Dermis blood vessel endothelial cell (primary cell): ENCODE measurements around the gene EBNA1BP2. TPM values are rescaled to one million over a fixed set of nuclear protein-coding genes. Genes with fewer than 3 reads are reported as not detected.
"Not testable (repeated sequence)": the region's sequence is repeated elsewhere in the genome, so short reads cannot be mapped to it uniquely, and the experiment has no call there.

Experiments
- DNase-seq: peaks from one replicate; pipeline ENCODE4 v3.0.0; 2010
- total RNA-seq: library from RNA; depleted of rRNA; stranded (reverse); fragments of >200 nt; gene quantifications from 2 replicates; pipeline ENCODE4 v1.2.3, GENCODE V29; 2014

The EBNA1BP2 gene
- total RNA-seq, 1 donor from 2014 or later = 68.1 TPM

DNA sequence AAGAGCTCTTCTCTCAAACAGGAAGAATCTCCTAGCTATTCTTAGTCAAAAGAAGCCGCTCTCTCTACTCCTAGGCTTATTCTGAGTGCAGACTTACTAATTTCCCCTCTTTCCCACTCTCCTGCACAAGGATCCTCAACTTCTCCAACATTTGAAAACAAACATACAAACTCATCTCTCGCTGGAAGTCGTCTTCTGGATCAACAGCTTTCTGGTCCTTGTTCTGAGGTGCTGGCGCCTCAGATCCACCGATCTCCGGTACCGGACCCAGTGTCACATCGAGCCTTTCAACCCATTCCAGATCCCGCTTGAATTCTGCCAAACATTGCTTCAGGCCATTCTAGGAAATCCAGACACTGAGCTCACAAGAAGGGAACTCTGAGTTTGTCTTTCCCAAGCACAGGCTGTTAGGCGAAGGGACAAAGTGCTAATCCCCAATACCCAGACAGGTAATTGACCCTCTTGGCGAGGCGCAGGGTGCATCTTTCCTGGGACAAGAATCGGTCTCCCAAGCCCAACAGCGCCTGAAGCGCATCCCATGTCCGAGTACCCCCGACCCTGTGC, 696 bp downstream of the EBNA1BP2 start:
- peak; percentile 13 for DNase-seq

- DNase-seq = no peak
Observed at GRCh38 chr1:43165765-43166164, 6.3 kb downstream of the EBNA1BP2 start.

- no peak for DNase-seq
Observed at GRCh38 chr1:43165162-43165561, 6.9 kb downstream of the EBNA1BP2 start.

- DNase-seq = no peak
Observed at GRCh38 chr1:43156026-43156425, 16.1 kb downstream of the EBNA1BP2 start.

DNA sequence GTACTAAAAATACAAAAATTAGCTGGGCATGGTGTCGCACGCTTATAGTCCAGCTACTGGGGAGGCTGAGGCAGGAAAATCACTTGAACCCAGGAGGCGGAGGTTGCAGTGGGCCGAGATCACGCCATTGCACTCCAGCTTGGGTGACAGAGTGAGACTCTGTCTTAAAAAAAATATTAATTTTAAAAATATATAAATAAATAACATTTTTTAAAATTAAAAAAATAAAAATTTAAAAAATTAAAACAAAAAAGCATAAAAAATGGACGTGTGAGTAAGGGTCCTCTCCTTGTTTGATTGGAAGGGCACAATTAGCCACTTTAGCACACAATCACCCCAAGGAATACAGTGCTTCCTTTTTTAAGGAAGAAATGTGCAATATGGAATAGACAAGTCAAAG, 18.6 kb downstream of the EBNA1BP2 start:
- DNase-seq = no peak

GRCh38 chr1:43152866-43153265, 19.2 kb downstream of the EBNA1BP2 start:
- DNase-seq = peak; percentile 31

DNA sequence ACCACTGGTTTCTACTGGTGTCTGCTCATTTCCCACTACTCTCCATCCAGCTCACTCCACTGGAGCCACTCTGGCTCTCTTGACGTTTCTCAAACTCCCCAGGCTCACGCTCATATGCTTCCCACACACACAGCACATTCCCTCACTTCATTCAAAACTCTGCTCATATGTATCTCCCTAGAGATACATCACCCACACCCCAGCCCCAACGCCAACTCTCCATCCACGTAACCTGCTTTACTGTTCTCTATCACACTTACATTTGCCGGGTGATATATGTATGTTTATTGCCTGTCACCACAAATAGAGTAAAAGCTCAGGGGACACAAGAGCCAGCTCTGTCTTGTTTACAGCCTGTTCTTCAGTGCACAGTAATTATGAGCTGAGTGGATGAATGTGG, 22.2 kb downstream of the EBNA1BP2 start:
- DNase-seq = no peak

DNA sequence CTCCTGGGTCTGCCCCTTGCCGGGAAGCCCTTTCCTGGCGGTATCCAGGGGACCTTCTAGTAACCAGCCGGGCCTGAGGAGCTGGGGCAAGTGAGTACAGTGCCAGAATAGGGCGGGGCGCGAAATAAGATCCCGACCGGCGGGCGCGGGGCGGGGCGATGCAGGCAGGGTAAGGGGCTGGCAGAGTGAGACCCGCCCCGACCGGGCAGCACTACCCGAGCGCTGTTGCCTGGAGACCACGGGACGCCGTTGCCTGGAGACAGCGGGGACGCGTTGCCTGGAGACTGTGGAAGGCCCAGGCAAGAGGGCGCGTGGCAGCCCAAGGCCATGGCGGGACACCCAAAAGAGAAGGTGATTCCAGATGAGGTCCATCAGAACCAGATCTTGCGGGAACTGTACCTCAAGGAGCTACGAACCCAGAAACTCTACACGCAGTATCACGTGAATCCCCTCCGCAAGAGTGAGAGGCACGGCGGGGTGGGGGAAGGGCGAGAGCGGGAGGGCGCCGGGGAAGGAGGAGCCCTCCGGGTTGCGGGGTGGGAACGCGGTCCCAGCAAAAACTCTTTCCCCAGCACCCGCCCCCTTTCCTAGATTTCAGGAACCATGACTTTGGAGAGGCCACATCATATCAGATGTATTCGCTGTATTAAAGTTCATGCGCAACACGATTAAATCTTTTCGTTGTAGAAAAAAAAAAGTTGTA, 24.3 kb downstream of the EBNA1BP2 start:
- DNase-seq = peak; percentile 73

DNA sequence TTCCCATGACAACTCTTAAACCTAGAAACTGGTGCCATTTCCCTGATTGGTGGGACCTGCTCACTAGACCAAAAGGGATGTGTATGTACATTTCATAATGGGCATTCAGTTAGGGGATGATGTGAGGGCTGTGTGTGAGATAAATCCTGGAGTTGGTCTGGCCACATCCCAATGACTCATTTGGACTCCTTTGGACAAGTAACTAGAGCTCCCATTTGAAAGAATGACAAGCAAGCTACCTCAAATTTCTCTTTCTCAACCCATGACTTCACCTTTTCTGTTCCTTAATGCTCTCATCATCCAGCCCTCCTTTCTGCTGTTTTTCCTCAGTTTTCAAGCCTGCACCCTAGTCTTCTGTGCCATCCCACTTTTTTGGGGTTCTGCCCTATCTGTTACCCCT, 27.9 kb downstream of the EBNA1BP2 start:
- DNase-seq = no peak

DNA sequence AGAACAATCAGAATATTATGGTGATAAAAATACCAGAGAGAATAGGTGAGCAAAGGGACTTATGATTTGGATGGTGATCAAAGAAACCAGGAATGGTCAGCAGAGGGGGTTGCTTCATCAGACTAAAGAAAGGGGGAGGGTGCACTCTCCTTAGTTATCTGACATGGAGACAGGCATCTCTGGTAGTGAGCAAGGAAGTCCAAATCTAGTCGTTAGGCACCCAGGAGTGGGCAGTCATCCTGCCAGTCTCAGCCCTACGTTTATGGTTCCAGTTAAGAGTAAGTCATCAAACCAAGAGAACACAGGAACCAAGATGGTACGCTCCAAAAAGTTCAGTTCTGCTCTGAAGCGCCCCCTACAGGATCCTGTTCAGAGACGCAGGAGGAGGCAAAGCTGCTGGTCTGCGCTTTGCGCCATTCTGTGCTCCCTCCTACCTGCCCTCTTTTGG, 28.6 kb downstream of the EBNA1BP2 start:
- DNase-seq = peak; percentile 25

DNA sequence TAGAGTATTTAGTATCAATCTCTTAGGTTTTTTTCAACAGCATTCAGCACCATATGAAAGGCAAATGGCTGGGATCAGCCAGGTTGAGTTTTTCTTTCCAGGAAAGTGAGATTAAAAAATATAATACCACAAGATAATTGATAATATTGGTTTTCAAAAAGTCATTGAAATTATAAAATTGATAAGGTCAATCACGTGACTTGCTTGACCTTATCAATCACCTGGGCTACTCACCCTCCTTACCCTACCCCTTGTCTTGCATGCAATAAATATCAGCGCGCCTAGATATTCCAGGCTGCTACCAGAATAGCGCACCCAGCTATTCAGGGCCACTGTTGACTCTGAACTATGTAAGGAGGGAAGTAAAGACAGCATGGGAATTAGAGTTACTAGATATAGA, 31.5 kb downstream of the EBNA1BP2 start:
- no peak for DNase-seq

- no peak for DNase-seq
Observed at GRCh38 chr1:43140010-43140409, 32.1 kb downstream of the EBNA1BP2 start.

DNA sequence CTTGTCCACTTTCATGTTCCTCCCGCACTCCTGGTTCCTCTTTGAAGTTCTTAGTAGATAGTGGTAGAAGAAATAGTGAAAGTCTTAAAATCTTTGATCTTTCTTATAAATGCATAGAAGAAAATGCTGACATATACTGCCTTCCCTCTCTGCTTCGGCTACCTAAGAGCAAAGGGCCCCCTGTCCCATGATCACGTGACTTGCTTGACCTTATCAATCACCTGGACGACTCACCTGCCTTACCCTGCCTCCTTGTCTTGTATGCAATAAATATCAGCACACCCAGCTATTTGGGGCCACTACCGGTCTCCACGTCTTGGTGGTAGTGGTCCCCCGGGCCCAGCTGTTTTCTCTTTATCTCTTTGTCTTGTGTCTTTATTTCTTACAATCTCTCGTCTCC, 32.8 kb downstream of the EBNA1BP2 start:
- not testable (repeated sequence) for DNase-seq

- no peak for DNase-seq
Observed at GRCh38 chr1:43137445-43138052, 34.5 kb downstream of the EBNA1BP2 start.

DNA sequence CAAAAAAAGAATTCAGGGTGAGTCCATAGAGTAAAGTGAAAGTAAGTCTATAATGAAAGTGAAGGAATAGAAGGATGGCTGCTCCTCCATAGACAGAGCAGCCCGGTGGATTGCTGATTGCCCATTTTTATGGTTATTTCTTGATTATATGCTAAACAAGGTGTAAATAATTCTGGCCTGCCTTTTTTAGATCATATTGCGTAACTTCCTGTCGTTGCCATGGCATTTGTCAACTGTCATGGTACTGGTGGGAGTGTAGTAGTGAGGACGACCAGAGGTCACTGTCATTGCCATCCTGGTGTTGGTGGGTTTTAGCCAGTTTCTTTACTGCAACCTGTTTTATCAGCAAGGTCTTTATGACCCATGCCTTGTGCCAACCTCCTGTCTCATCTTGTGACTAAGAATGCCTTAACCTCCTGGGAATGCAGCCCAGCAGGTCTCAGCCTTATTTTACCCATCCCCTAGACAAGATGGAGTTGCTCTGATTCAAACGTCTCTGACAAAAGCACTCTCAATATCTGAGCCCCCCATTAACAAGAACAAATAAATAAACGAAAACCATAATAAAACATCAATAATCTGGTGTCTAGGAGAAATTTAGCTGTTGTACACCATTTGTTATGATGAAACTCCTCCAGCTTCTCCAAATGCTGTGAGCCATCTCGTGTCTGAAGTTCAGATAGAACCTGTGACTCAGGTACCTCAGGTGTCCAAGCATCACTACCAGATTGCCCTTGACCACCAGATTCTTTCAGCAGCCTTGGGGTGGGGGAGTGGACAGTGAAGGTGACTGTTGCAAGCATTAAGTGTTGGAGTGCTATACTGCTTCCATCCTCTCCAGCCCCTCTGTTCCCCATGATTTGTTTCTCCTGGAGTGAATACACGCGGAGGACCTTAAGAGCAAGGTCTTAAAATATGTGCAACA, 36.0 kb downstream of the EBNA1BP2 start:
- DNase-seq = no peak

DNA sequence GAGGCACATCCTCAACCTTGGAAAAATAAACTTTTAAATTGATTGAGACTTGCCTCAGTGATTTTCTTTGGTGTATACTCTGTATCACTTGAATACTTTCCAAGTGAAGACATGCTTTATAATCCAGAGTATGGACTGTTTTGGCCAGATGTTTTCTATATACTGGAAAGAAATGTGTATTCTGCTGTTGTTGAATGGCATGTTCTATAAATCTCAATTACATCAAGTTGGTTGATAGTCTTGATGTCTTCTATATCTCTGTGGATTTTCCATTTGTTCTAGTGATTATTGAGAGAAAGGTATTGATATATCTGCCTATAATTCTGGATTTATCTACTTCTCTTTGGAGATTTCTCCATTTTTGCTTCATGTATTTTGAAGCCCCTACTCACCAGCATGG, 37.5 kb downstream of the EBNA1BP2 start:
- no peak for DNase-seq

- no peak for DNase-seq
Observed at GRCh38 chr1:43134068-43134467, 38.0 kb downstream of the EBNA1BP2 start.

DNA sequence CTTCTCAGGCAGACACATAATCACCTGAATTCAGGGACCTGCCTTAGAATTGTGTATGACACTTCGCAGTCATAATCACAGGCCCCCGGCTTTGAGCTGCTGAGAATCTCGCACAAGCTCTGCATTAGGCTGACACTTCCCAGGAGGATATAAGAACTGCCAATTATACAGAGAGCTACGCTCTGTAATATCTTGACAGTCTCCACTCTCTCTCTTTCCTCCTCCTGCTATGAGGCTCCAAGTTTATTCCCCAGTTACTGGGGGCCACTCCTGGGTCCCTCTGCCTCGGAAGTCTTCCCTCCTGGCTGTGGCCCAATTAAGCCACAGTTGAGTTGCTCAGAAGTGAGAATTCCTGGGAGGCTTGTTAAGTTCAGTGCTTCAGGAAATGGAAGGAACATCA, 42.7 kb downstream of the EBNA1BP2 start:
- no peak for DNase-seq

DNA sequence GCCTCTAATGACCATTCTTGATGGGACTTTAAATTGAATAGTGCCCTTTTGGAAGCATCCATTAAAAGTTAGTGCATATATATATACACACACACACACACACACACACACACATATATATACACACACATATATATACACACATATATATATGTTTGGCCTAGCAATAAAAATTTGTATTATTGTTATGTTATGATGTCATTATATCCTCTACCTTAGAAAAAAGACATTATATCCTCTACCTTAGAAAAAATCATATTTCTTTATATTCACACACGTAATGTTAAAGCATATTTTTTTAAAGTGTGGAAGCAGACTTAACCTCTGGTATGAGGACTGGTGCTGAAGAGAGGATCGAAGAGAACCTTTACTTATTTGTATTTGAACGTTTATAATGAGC, 43.3 kb downstream of the EBNA1BP2 start:
- DNase-seq = no peak

GRCh38 chr1:43123031-43123430, 49.1 kb downstream of the EBNA1BP2 start:
- DNase-seq = no peak

DNA sequence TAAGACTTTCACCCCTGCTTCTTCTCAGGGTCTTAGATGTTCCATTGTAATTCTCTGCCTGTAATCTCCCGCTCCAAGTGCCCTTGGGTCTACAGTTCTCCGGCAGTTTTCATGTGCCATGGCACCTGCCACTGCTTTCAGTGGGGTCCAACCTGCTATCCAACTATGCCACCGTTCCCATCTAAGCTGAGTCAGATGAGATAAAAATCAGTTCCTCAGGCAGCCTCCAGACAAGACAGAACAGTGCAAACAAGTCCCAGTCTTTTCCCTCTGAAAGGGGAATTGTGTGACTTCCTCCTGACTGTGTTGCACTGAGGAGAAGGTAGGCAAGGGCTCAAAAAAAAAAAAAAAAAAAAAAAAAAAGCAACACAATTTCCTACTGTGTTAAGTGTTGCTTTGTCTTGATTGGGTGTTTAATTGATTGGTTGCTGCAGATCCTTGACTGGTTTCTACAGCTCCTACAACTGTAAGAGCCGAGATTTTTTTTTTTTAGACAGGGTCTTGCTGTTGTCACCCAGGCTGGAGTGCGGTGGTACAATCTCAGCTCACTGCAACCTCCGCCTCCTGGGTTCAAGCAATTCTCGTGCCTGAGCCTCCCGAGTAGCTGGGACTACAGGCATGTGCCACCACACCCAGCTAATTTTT, 50.7 kb downstream of the EBNA1BP2 start:
- DNase-seq = no peak

DNA sequence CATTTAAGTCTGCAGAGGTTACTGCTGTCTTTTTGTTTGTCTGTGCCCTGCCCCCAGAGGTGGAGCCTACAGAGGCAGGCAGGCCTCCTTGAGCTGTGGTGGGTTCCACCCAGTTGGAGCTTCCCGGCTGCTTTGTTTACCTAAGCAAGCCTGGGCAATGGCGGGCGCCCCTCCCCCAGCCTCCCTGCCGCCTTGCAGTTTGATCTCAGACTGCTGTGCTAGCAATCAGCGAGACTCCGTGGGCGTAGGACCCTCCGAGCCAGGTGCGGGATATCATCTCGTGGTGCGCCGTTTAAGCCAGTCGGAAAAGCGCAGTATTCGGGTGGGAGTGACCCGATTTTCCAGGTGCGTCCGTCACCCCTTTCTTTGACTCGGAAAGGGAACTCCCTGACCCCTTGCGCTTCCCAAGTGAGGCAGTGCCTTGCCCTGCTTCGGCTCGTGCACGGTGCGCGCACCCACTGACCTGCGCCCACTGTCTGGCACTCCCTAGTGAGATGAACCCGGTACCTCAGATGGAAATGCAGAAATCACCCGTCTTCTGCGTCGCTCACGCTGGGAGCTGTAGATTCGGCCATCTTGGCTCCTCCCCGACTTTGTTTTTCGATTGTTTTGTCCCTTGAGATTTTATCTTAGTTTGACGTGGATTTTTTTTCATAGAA, 52.0 kb downstream of the EBNA1BP2 start:
- DNase-seq = not testable (repeated sequence)
